ENCODE data around the gene ROCK1. TPM values are rescaled to one million over a fixed set of nuclear protein-coding genes. Genes with fewer than 3 reads are reported as not detected.
"Not testable (repeated sequence)": the region's sequence is repeated elsewhere in the genome, so short reads cannot be mapped to it uniquely, and the experiment has no call there.

The ROCK1 gene
- 40.4 TPM for total RNA-seq

DNA sequence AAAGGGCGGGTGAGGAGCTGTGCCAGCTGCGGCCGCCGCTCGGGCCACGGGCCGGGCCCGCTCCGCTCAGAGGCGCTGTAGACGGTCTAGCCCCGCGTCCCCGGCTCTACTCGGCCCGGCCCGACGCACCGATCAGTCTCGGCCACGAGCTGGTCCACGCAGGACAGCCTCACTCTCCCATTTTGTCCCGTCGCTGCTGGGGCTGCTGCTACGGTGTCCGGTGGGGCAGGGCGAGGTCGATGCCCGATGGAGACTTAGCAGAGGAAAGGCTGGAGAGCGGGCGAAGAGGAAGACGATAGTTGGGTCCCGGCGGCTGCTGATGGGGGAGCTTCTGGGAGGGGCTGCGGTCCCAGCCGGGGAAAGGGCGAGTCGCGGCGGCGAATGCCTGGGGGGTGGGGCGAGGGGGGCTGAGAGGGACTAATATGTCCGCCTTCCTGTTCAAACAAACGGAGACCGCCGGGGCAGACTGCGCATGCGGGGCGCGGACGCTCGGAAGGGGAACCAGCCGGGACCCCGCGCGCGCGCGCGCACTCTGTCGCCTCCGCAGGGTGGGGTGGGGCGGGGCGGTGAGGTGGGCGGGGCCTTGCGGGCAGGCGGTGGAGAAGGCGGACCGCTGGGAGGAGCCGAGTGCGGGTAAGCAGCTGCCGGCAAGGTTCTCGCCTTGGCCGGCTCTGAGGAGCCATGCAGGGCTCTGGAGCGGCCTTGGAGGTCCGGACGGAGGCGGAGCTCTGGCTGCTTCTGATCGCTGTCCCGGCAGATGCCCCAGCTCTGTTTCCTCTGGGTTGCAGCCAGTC, at the start of gene ROCK1:
Gene ROCK1 (minus strand): TSS at position 468 of the 794 bp plus-strand sequence. CDS start 903 bp downstream, outside the sequence.
- DNase-seq (ENCODE audit: low spot score in 2 of 2) (peak; percentile 90 to 91), FAIRE-seq (no peak)

- FAIRE-seq, result peak; percentile 28
Measured at GRCh38 chr18:21155443-21155842, 43.8 kb upstream of the ROCK1 start.

DNA sequence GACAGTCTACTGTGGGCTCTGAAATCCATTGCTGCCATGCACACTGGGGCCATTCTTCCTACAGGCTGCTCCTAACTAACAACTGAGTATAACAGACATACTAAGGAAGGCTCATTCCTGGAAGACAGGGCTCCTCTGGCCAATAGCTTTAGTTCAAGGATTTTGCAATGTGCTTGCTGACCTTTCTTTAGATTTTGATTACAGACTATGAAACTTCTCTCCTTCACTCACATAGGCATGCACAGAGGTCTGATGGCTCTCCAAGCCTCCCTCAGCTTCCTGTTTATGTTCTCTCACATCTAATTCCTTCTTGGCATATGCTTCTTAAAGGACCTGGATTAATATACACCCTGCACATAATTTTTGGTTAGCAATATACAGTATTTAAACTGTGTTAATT, 34.4 kb upstream of the ROCK1 start:
- DNase-seq (ENCODE audit: low spot score in 2 of 2) (no peak), FAIRE-seq (no peak)

More at GRCh38 chr18:21155443-21155842, 43.8 kb upstream of the ROCK1 start:
- DNase-seq (ENCODE audit: low spot score in 2 of 2), result no peak

DNA sequence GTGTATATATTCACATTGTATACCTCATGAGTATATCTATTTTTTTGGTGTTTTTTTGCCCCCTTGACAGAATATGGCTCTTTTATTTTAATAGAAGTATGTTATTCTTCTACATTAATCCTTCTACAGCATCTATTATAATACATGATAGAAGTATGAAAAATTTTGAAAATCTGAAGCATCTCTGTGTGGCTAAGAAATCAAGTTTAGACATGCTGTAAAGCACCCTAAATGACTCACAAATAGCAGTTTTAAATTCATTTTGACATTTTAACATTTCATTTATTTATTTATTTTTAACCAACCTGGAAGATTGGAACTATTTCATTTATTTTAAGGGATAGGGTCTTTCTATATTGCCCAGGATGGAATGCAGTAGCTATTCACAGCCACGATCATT, 33.8 kb upstream of the ROCK1 start:
- DNase-seq (ENCODE audit: low spot score in 2 of 2) (no peak), FAIRE-seq (no peak)

GRCh38 chr18:21141668-21142422, 30.2 kb upstream of the ROCK1 start:
- no peak for FAIRE-seq
- no peak for DNase-seq (ENCODE audit: low spot score in 2 of 2)

DNA sequence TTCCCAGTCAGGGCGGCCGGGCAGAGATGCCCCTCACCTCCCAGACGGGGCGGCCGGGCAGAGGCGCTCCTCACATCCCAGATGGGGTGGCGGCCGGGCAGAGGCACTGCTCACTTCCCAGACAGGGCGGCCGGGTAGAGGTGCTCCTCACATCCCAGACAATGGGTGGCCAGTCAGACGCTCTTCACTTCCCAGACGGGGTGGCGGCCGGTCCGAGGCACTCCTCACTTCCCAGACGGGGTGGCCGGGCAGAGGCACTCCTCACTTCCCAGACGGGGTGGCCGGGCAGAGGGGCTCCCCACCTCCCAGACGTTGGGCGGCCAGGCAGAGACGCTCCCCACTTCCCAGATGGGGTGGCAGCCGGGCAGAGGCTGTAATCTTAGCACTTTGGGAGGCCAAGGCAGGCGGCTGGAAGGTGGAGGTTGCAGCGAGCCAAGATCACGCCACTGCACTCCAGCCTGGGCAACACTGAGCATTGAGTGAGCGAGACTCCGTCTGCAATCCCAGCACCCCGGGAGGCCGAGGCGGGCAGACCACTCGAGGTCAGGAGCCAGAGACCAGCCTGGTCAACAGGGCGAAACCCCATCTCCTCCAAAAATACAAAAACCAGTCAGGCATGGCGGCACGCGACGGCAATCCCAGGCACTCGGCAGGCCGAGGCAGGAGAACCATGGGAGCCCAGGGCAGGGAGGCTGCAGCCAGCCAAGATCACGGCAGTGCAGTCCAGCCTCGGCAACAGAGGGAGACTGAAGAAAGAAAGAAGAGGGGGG, 26.3 kb upstream of the ROCK1 start:
- FAIRE-seq; DNase-seq (ENCODE audit: low spot score in 2 of 2): not testable (repeated sequence)

- FAIRE-seq (peak; percentile 51), DNase-seq (ENCODE audit: low spot score in 2 of 2) (peak in 1 of 2 donors; percentile 39)
Measured at GRCh38 chr18:21134895-21135294, 23.3 kb upstream of the ROCK1 start.

- no peak for DNase-seq (ENCODE audit: low spot score in 2 of 2)
- no peak for FAIRE-seq
Measured at GRCh38 chr18:21132398-21132918, 20.8 kb upstream of the ROCK1 start.

DNA sequence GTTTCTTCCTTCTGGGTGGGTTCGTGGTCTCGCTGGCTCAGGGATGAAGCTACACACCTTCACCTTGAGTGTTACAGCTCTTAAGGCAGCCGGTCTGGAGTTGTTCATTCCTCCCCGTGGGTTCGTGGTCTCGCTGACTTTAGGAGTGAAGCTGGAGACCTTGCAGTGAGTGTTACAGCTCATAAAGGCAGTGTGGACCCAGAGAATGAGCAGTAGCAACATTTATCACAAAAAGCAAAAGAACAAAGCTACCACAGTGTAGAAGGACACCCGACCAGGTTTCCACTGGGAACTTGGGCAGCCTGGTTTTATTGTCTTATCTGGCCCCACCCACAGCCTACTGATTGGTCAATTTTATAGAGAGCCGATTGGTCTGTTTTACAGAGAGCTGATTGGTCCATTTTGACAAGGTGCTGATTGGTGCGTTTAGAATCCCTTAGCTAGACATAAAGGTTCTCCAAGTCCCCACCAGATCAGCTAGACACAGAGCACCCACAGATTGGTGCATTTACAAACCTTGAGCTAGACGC, 20.1 kb upstream of the ROCK1 start:
- DNase-seq (ENCODE audit: low spot score in 2 of 2) (no peak), FAIRE-seq (no peak)

DNA sequence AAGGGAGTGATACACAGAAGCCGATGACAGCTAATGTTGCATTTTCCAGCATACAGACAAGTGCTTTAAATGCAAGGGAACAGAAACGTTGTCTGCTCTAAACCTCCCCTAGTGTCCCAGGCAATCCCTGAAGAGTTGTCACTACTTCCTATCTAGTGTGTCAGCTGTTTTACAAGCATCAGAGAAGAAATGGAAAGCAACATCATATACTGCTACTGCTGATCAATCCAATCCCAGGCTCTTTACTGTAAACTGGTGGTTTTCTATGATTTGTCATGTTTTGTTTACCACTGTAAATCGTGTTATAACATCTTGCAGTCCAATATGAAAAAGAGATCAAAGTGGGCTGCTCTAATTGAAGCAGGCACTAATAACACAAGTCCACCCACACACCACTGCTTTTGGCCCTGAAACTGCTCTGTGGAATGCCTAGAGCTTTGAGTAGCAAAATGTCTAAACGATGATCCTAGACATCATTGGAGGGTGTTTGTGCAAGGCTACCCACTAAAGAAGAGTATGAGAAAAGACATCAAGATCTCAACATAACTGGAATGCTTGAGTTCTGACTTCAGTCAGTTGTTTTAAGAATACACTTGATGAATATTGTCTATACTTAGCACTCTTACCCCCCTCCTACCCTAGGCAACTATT, 18.1 kb upstream of the ROCK1 start:
- DNase-seq (ENCODE audit: low spot score in 2 of 2) (no peak), FAIRE-seq (no peak)

DNA sequence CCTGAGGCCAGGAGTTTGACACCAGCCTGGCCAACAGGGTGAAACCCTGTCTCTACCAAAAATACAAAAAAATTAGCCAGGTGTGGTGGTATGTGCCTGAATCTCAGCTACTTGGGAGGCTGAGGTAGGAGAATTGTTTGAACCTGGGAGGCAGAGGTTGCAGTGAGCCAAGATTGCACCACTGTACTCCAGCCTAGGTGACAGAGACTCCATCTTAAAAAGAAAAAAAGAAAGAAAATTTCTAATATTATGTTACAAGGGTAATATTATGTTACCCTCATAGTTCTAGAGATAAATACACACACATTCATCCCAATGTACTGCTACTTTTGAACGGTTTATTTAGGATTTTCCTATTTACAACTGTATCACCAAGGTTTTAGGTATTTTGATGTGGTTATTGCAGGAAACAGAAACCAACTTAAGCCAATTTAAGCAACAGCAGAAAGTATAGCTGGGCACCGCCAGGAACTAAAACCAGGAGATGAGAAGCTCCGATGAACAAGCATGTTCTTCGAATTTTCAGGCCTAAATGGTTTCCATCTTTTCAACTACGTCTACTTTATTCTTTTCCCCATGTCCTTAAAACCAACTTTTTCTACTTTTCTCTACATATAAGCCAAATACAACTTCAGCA, 11.8 kb upstream of the ROCK1 start:
- DNase-seq (ENCODE audit: low spot score in 2 of 2) (no peak), FAIRE-seq (no peak)

- no peak for FAIRE-seq
- DNase-seq (ENCODE audit: low spot score in 2 of 2), result no peak
Measured at GRCh38 chr18:21118806-21119205, 7.2 kb upstream of the ROCK1 start.

DNA sequence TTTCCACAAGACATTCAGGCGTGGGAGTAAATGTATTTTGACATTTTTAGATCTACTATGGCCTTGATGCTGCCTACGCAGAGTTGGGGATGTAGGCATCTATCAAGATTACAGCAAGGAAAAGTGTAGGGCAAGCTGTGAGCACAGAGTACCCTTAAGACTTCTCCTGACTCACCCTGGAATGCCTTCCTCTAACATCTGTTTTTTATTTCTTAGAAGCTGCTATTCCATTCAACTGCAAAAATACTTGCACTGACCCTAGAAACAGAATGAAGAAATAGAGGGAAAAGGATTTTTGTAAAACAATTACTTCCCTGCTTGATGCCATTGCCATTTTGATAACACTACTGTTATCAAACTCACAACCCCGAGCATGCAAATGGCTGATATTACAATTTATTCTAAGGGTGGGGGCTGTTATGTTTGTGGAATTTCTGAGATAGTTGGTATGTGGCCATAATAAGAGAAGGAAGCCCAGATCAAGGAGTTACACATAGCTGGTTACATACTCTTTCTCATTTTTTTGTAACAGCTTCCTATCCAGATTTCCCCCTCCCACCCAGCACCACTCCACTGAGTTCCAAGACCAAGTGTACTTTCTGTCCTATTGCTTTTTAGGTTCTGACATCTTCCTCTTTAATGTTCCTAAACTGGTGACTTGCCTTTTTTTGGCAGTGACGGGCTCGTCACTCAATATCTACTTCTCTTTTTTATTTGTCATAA, 6.0 kb upstream of the ROCK1 start:
- FAIRE-seq, result no peak
- no peak for DNase-seq (ENCODE audit: low spot score in 2 of 2)

GRCh38 chr18:21115519-21116411, 4.2 kb upstream of the ROCK1 start:
- no peak for FAIRE-seq
- no peak for DNase-seq (ENCODE audit: low spot score in 2 of 2)

GRCh38 chr18:21112543-21113105, 1.0 kb upstream of the ROCK1 start:
- DNase-seq (ENCODE audit: low spot score in 2 of 2) (no peak), FAIRE-seq (no peak)

DNA sequence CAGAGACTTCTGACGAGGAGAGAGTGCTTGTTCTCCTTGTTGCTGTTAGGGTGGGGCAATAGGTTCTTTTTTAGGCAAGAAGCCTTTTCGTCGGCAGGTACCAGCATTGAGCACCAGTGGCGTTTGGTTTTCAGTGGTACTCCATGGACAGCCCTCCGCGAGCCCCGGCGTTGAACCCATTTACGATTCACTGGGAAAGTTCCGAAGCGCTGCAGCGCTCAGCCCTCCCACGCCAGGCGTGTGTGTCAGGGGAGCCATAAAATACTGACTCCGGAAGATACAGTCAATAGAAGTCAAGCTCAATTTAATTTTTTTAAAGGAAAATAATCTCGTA, 494 bp upstream of the ROCK1 start:
- FAIRE-seq (no peak), DNase-seq (ENCODE audit: low spot score in 2 of 2) (no peak)

- DNase-seq (ENCODE audit: low spot score in 2 of 2) (peak in 1 of 2 donors; percentile 19), FAIRE-seq (no peak)
Measured at GRCh38 chr18:21110713-21111345, 784 bp downstream of the ROCK1 start.

All from frontal cortex (tissue), 4 donors.